Glomerular visceral epithelial cell (primary cell): ENCODE data around the gene TMEM234.
"Not testable (repeated sequence)": the region's sequence is repeated elsewhere in the genome, so short reads cannot be mapped to it uniquely, and the experiment has no call there.

Source experiments
- DNase-seq: peaks from one replicate; pipeline ENCODE4 v3.0.0-alpha.2; 2016; ENCODE audit errors: extremely low spot score

The TMEM234 gene

GRCh38 chr1:32221980-32222755 is at the start of gene TMEM234, which contains the start of gene EIF3I:
Gene TMEM234 (minus strand): TSS chr1:32222353. CDS start chr1:32222322, 31 bp downstream.
Gene EIF3I (plus strand): TSS chr1:32222407. CDS start chr1:32222442, 35 bp downstream.
- peak; percentile 87 for DNase-seq

- DNase-seq: no peak
These were observed 47.6 kb upstream of the TMEM234 start for GRCh38 chr1:32269744-32270143.

- peak; percentile 19 for DNase-seq
These were observed 44.9 kb upstream of the TMEM234 start for GRCh38 chr1:32266921-32267591.

- no peak for DNase-seq
These were observed 43.7 kb upstream of the TMEM234 start for GRCh38 chr1:32265846-32266245.

GRCh38 chr1:32263744-32264143 is 41.6 kb upstream of the TMEM234 start:
- DNase-seq: no peak

GRCh38 chr1:32263236-32263593 is 41.1 kb upstream of the TMEM234 start:
- DNase-seq: not testable (repeated sequence)

GRCh38 chr1:32257227-32257508 is 35.0 kb upstream of the TMEM234 start:
- no peak for DNase-seq

GRCh38 chr1:32256473-32257226 is 34.5 kb upstream of the TMEM234 start:
- no peak for DNase-seq

- DNase-seq: no peak
These were observed 33.2 kb upstream of the TMEM234 start for GRCh38 chr1:32255072-32256071.

- DNase-seq: no peak
These were observed 29.0 kb upstream of the TMEM234 start, which contains the start of gene LCK for GRCh38 chr1:32250893-32251716. Gene LCK (plus strand): TSS chr1:32251265. CDS start chr1:32274330, 23,065 bp downstream.

- DNase-seq: peak; percentile 78
These were observed 27.8 kb upstream of the TMEM234 start for GRCh38 chr1:32249831-32250525.

- DNase-seq: peak; percentile 69
These were observed 26.1 kb upstream of the TMEM234 start for GRCh38 chr1:32247983-32248889.

- DNase-seq: no peak
These were observed 25.3 kb upstream of the TMEM234 start for GRCh38 chr1:32247452-32247851.

GRCh38 chr1:32246888-32247273 is 24.7 kb upstream of the TMEM234 start, which contains the start of gene FAM167B:
Gene FAM167B (plus strand): TSS chr1:32247222. CDS start chr1:32247422, 200 bp downstream.
- DNase-seq: no peak

GRCh38 chr1:32242341-32242851 is 20.2 kb upstream of the TMEM234 start:
- DNase-seq: no peak

- DNase-seq: peak; percentile 66
These were observed 19.0 kb upstream of the TMEM234 start for GRCh38 chr1:32241001-32241763.

- DNase-seq: peak; percentile 48
These were observed 18.2 kb upstream of the TMEM234 start for GRCh38 chr1:32240140-32240951.
